NCI-H1694 (cell line): ENCODE measurements around the gene RALGPS2.

Experiments used
- DNase-seq: peaks from one replicate; lab custom pipeline; 2025; lab: John Stamatoyannopoulos, UW

RALGPS2 gene, protein sequence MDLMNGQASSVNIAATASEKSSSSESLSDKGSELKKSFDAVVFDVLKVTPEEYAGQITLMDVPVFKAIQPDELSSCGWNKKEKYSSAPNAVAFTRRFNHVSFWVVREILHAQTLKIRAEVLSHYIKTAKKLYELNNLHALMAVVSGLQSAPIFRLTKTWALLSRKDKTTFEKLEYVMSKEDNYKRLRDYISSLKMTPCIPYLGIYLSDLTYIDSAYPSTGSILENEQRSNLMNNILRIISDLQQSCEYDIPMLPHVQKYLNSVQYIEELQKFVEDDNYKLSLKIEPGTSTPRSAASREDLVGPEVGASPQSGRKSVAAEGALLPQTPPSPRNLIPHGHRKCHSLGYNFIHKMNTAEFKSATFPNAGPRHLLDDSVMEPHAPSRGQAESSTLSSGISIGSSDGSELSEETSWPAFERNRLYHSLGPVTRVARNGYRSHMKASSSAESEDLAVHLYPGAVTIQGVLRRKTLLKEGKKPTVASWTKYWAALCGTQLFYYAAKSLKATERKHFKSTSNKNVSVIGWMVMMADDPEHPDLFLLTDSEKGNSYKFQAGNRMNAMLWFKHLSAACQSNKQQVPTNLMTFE

GRCh38 chr1:178724728-178725465, at the start of gene RALGPS2:
RALGPS2 (plus strand) TSS chr1:178725244; CDS start chr1:178776765, 51,521 bp downstream.
- DNase-seq = peak; percentile 63

DNA sequence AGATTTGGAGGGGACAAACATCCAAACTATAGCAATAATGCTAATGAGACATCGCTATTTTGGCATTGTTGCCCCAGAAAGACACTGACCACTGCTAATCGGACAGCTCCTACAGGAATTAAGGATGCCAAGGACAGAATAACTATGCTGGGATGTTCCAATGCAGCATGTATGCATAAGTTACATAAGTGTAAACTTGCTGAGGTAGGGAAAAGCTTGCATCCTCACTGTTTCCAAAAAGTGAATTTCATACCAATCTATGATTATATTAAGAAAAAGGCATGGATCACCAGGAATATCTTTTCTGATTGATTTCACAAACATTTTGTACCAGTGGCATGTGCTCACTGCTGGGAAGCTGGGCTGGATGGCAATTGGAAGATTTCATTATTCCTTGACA, 45.8 kb upstream of the RALGPS2 start:
- no peak for DNase-seq

- DNase-seq = no peak
Measured at GRCh38 chr1:178682429-178682828, 42.6 kb upstream of the RALGPS2 start.

DNA sequence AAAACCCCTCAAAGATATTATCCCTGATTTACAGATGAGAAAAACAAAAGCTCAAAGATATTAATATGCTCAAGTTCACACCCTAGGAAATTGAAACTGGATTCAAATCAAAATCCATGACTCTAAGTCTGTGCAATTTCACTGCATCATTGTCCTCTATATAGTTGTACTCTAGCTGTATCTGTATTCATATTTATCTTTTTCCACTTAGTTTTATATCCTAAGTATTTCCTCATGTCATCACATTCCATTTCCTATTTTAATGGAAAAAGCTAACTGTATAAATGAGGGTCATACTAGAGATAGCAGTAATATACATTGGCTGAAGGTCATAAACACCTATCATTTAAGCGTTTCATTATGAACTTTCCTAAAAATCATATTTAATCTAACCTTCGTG, 42.2 kb upstream of the RALGPS2 start:
- DNase-seq = no peak

DNA sequence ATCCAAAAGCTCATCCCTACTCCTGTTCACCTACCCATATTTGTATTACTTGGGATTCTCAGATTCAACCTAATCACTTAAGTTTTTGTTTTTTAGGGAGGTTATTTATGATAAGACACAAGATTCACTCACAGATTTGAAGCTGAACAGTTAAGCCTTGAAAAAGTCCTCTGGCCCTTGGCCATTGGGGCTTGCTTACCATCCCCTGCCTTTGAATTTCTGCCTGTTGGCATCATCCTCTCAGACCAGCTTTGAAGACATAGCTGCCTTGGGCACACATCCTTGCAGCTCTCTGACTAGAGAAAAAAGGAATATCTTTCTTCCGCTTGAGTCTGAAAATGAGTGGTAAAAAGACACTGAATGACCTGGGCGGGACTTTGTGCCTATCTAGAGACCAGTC, 41.8 kb upstream of the RALGPS2 start:
- DNase-seq = no peak

DNA sequence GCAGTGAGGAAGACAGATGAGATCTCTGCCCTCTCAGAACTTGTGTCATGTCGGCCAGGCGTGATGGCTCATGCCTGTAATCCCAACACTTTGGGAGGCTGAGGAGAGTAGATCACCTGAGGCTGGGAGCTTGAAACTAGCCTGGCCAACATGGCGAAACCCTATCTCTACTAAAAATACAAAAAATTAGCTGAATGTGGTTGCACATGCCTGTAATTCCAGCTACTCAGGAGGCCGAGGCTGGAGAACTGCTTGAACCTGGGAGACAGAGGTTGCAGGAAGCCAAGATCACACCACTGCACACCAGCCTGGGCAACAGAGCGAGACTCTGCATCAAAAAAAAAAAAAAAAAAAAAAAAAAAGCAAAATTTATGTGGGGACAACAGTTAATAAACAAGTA, 40.9 kb upstream of the RALGPS2 start:
- DNase-seq = no peak

DNA sequence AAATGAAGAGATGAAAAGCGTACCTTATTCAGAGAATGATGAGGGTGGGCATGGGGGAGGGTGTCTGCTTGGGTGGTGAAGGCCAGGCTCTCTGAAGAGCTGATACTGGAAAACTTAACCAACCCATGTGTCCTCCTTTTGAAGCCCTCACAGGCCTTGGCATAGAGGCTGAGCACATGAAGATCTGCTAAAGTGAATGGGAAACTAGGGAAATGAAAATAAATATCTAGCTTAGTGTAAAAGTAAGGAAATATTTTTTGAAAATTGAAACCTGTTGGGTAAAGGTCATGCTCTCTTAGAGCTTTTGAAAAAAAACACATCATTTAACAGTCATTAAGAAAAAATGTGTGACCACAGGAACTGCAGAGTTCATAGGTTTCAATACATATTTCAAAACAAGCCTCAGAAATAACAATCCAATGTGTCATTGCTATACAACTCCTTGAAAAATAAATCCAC, 40.5 kb upstream of the RALGPS2 start:
- DNase-seq = no peak

GRCh38 chr1:178686407-178686806, 38.6 kb upstream of the RALGPS2 start:
- DNase-seq = no peak

DNA sequence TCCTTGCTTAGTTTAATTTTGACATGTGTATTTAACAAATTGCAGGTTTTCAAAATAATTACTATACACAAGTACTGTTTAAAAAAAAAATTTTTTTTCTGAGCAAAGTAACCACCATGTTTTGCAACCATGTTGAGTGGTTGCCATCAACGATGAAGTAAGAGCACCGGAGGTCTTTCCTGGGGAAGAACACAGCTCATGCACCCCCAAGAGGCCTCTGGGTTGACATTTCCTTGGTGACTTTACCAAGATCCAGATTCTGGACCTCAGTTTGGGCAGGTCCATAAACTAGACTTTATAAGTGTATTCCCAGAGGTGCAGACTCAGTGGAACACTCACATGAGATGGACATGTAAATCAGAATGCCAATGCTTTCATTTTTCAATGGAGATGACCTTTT, 36.8 kb upstream of the RALGPS2 start:
- no peak for DNase-seq

DNA sequence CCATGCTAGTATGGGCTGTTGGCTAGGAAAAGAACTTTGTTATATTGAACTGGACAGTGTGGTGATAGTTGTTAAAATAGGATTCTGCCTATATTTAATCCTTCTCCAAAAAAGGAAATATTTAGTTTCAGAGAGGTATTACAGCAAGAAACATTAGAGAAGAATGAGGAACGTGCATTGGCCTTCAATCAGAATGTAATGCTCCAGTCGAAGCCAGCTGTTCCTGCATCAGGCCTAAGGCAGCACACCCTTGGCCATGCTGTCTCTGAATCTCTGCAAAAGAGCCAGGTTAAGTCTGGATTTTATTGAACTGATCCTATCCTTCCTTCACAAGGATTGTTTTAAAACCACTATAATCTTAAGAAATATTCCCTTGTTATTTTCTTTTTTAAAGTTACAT, 35.3 kb upstream of the RALGPS2 start:
- DNase-seq = no peak

DNA sequence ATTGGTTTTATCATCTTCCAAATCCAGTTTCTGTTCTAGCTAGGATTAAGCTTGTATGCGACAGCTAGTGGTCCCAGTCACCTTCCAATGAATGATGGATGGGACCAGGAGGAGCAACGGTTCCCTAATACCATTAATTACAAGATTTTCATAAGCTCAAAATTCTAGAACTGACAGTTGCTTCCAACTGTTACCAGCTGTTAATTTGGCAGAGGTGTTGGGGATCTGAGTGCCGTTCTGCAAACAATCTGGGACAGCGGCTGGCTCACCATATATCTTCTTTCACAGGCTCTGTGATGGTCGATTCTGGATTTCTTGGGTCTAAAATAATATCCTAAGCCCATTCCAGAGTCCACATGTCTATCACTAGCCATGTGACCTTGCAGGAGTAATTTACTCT, 34.5 kb upstream of the RALGPS2 start:
- peak; percentile 87 for DNase-seq

DNA sequence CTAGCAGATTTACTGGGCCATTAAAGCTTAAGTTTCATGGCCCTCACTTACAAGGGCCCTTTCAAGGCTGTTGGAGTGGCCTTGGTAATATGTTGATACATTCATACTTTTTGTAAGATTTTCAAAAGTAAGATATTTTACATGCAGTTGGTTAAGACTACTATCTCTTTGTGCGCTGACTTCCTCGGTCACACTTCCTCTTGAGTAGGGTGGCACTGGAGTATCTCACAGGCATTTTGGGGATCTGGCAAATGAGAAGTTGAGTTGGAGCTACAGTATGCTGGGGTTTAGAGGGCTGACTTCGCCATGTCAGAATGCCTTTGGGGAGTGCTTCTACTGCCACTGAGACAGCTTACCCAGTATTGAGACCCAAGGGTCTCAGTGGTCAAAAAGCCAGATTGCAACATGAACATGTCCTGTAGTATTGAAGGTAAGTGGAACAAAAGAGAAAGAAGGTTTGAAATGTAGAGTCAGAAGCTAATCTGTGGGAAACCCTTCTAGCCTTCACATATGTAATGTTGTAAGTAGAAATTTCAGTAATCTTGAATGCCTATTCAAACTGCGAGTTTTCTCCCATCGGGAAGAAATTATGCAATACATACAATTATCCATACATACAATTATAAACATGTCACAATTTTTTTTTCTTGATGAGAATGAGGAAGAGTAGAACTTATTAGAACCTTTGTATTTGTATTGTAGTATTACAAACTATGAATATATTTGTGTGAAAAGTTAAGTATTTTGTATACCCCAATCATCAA, 32.3 kb upstream of the RALGPS2 start:
- no peak for DNase-seq

DNA sequence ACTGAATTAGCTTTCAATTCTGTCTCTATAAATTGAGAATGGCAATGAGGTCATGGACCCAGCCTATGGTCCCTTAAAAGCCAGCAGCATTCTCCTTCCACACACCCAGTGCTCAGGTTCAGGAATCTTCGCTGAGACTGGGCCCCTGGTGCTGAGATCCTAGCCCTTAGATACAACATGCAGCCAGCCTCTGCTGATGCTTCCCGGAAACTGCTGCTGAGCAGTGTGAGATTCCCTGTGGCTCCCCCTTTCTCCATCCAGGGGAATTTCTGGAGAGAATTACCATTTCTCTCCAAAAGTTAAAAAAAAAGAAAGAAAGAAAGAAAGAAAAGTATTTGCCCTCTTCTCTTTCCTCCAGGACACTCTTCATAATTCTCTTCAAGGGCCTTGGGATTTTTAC, 31.7 kb upstream of the RALGPS2 start:
- DNase-seq = no peak

DNA sequence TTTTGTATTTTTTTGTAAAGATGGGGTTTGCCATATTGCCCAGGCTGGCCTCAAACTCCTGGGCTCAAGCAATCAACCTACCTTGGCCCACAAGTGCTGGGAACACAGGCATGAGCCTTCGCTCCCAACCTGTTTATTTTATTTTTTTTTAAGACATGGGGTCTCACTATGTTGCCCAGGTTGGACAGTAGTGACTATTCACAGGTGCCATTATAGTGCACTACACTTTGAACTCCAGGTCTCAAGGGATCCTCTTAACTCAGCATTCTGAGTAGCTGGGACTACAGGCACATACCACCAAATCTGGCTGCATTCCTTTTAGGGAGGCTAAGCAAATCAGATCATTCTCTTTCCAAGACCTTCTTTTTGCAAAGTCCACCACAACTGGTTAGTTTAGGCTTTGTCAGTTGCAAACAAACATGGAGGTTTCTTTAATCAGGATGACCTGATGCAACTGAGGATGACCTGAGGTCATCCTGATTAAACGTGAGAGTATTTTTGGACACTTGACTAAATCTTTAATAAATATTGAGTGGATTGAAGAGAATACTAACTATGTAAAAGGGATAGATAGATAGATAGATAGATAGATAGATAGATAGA, 30.0 kb upstream of the RALGPS2 start:
- no peak for DNase-seq

GRCh38 chr1:178702146-178702545, 22.9 kb upstream of the RALGPS2 start:
- no peak for DNase-seq

GRCh38 chr1:178704833-178705232, 20.2 kb upstream of the RALGPS2 start:
- DNase-seq = no peak

DNA sequence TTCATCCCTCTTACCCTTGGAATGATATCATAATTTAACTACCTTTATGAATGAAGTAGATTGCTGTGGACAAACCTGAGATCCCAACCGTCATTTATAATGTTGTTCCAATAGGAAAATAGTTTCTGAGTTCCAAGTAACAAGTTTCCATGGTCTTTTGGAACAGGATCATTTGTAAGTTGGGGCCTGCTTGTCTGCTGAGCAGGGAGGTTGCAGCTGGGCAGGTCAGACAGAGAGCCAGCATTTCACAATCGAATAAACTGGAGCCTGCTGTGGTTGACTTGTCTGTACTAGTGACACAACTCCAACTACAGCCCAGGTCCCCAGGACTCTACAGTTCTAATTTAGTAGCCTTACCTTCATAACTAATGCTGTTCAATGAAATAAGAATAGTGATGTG, 18.6 kb upstream of the RALGPS2 start:
- no peak for DNase-seq

GRCh38 chr1:178713259-178713658, 11.8 kb upstream of the RALGPS2 start:
- DNase-seq = no peak

GRCh38 chr1:178714453-178714852, 10.6 kb upstream of the RALGPS2 start:
- no peak for DNase-seq

GRCh38 chr1:178716111-178716510, 8.9 kb upstream of the RALGPS2 start:
- DNase-seq = no peak

- no peak for DNase-seq
Measured at GRCh38 chr1:178718520-178718919, 6.5 kb upstream of the RALGPS2 start.

- no peak for DNase-seq
Measured at GRCh38 chr1:178723546-178723945, 1.5 kb upstream of the RALGPS2 start.
